ENCODE measurements around the gene SMIM21. TPM values are rescaled to one million over a fixed set of nuclear protein-coding genes. Genes with fewer than 3 reads are reported as not detected.

SMIM21 gene
- polyA plus RNA-seq, 1 donor (not counting 4 experiments of a cell fraction or from before 2014, with no cell fraction given), result not detected

DNA sequence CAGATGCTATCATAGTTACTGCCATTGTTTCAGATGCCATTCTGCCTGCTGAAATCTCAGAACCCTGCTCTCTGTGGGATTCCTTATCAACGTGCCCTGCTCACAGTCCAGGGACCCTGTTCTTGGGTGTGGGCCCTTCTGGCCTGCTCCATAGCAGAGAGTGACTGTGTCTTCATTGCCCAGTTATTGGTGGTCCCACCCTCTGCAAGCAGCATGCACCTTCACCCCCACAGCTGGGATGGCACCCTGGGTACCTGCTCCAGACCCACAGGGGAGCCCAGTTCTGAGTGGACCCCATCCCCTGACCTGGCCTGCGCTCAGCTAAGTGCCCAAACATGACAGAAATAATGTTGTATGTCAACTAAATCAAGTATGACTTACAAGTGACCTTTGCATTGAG, 36.6 kb downstream of the SMIM21 start:
- H3K4me2 ChIP-seq (ENCODE audit: control insufficient read depth, extremely low read depth, insufficient read depth, low read depth, low read length), result no peak overlapping the region
- H2AFZ ChIP-seq (ENCODE audit: control insufficient read depth, low read length), result no peak overlapping the region
- H3K9me1 ChIP-seq (ENCODE audit: control insufficient read depth, extremely low read depth, insufficient read depth, low read length), result no peaks in the 10 kb centered on the region
- H3K27ac ChIP-seq (ENCODE audit: control insufficient read depth, insufficient read depth, low read length), result no peak overlapping the region
- no peak overlapping the region for H3K9ac ChIP-seq (ENCODE audit: control insufficient read depth, extremely low read depth, insufficient read depth, low read length)
- DNase-seq (ENCODE audit: low read depth, low spot score) (no peak), FAIRE-seq (no peak)
- dilution Hi-C loops (cut with MboI; ENCODE audit: extremely low pct_ligation_motif_present, low sequenced_read_pairs), result no loop called here
- TF ChIP-seq, protein P1, sequence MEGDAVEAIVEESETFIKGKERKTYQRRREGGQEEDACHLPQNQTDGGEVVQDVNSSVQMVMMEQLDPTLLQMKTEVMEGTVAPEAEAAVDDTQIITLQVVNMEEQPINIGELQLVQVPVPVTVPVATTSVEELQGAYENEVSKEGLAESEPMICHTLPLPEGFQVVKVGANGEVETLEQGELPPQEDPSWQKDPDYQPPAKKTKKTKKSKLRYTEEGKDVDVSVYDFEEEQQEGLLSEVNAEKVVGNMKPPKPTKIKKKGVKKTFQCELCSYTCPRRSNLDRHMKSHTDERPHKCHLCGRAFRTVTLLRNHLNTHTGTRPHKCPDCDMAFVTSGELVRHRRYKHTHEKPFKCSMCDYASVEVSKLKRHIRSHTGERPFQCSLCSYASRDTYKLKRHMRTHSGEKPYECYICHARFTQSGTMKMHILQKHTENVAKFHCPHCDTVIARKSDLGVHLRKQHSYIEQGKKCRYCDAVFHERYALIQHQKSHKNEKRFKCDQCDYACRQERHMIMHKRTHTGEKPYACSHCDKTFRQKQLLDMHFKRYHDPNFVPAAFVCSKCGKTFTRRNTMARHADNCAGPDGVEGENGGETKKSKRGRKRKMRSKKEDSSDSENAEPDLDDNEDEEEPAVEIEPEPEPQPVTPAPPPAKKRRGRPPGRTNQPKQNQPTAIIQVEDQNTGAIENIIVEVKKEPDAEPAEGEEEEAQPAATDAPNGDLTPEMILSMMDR (optimal IDR thresholded peaks at IDR 0.05 in 1 of 3, IDR thresholded peaks at IDR 0.05 in 1 of 3, conservative IDR thresholded peaks at IDR 0.05 in 1 of 3; ENCODE audit: extremely low read depth in 1 of 3, insufficient read depth in 2 of 3, low read length in 3 of 3), result no peak
- no peak for TF ChIP-seq EZH2 (IDR thresholded peaks at IDR 0.05; ENCODE audit: low read length)
- no peaks in the 10 kb centered on the region for H3K79me2 ChIP-seq (ENCODE audit: control insufficient read depth, insufficient read depth, low read length)
- H3K4me3 ChIP-seq (ENCODE audit: control insufficient read depth in 2 of 3, extremely low read depth in 1 of 3, insufficient read depth in 2 of 3, low read depth in 1 of 3, low read length in 3 of 3), result no peak overlapping the region
- no peaks in the 10 kb centered on the region for H3K4me1 ChIP-seq (ENCODE audit: control insufficient read depth, extremely low read depth, insufficient read depth, low read length)
- H3K9me3 ChIP-seq (ENCODE audit: control insufficient read depth, low read depth, low read length), result no peaks in the 10 kb centered on the region
- no peaks in the 10 kb centered on the region for H3K27me3 ChIP-seq (ENCODE audit: control insufficient read depth, extremely low read depth, insufficient read depth, low read length)
- no peaks in the 10 kb centered on the region for H3K36me3 ChIP-seq (ENCODE audit: control insufficient read depth in 2 of 2, extremely low read depth in 1 of 2, insufficient read depth in 2 of 2, low read length in 2 of 2)
- H4K20me1 ChIP-seq (ENCODE audit: control insufficient read depth, extremely low read depth, insufficient read depth, low read length), result no peaks in the 10 kb centered on the region

DNA sequence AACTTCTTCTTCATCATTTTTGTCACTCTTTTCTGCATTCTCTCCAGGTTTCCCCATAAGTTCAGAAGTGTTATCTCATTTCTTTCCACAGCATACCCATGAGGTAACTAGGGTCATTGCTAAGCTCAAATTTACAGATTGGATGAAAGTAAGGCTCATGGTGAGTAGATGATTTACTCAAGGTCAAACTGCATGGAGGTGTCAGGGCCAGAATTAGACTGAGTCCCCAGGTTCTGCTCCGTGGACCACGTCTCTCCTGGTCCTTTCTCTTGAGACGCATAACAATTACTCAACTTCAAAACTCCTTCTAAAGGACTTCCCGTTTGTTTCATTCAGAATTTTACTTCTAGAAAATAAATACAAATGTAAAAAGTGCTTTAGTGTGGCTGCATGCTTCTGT, 43.4 kb downstream of the SMIM21 start:
- no peak overlapping the region for H2AFZ ChIP-seq (ENCODE audit: control insufficient read depth, low read length)
- no peaks in the 10 kb centered on the region for H3K9me3 ChIP-seq (ENCODE audit: control insufficient read depth, low read depth, low read length)
- H3K27me3 ChIP-seq (ENCODE audit: control insufficient read depth, extremely low read depth, insufficient read depth, low read length), result no peaks in the 10 kb centered on the region
- H4K20me1 ChIP-seq (ENCODE audit: control insufficient read depth, extremely low read depth, insufficient read depth, low read length), result no peaks in the 10 kb centered on the region
- no peak overlapping the region for H3K9ac ChIP-seq (ENCODE audit: control insufficient read depth, extremely low read depth, insufficient read depth, low read length)
- DNase-seq (ENCODE audit: low read depth, low spot score) (no peak), FAIRE-seq (no peak)
- no peaks in the 10 kb centered on the region for H3K79me2 ChIP-seq (ENCODE audit: control insufficient read depth, insufficient read depth, low read length)
- H3K36me3 ChIP-seq (ENCODE audit: control insufficient read depth in 2 of 2, extremely low read depth in 1 of 2, insufficient read depth in 2 of 2, low read length in 2 of 2), result no peaks in the 10 kb centered on the region
- H3K4me2 ChIP-seq (ENCODE audit: control insufficient read depth, extremely low read depth, insufficient read depth, low read depth, low read length), result no peak overlapping the region
- TF ChIP-seq, protein P1 (optimal IDR thresholded peaks at IDR 0.05 in 1 of 3, IDR thresholded peaks at IDR 0.05 in 1 of 3, conservative IDR thresholded peaks at IDR 0.05 in 1 of 3; ENCODE audit: extremely low read depth in 1 of 3, insufficient read depth in 2 of 3, low read length in 3 of 3), result no peak
- TF ChIP-seq EZH2 (IDR thresholded peaks at IDR 0.05; ENCODE audit: low read length), result no peak
- dilution Hi-C loops (cut with MboI; ENCODE audit: extremely low pct_ligation_motif_present, low sequenced_read_pairs), result no loop called here
- H3K4me1 ChIP-seq (ENCODE audit: control insufficient read depth, extremely low read depth, insufficient read depth, low read length), result no peaks in the 10 kb centered on the region
- no peak overlapping the region for H3K27ac ChIP-seq (ENCODE audit: control insufficient read depth, insufficient read depth, low read length)
- no peak overlapping the region for H3K4me3 ChIP-seq (ENCODE audit: control insufficient read depth in 2 of 3, extremely low read depth in 1 of 3, insufficient read depth in 2 of 3, low read depth in 1 of 3, low read length in 3 of 3)
- no peaks in the 10 kb centered on the region for H3K9me1 ChIP-seq (ENCODE audit: control insufficient read depth, extremely low read depth, insufficient read depth, low read length)
